Glutamatergic neuron (in vitro differentiated cells): ENCODE measurements around the gene LAMB4. TPM values are rescaled to one million over a fixed set of nuclear protein-coding genes. Genes with fewer than 3 reads are reported as not detected.

ENCODE experiments used
- DNase-seq: peaks from one replicate; pipeline ENCODE4 v3.0.0; 2022
- H3K27ac Mint-ChIP-seq: one replicate; pipeline ENCODE4 v1.8.0; 2020; ENCODE audit warnings: mild to moderate bottlenecking, mixed read lengths, inconsistent platforms; ENCODE audit not compliant: unreplicated experiment
- H3K27me3 Mint-ChIP-seq: one replicate; pipeline ENCODE4 v1.8.0; 2020; ENCODE audit warnings: mild to moderate bottlenecking, moderate library complexity, mixed read lengths, inconsistent platforms; ENCODE audit not compliant: unreplicated experiment
- H3K36me3 Mint-ChIP-seq: one replicate; pipeline ENCODE4 v1.8.0; 2020; ENCODE audit warnings: mild to moderate bottlenecking, mixed read lengths, inconsistent platforms; ENCODE audit not compliant: unreplicated experiment
- H3K4me1 Mint-ChIP-seq: one replicate; pipeline ENCODE4 v1.8.0; 2020; ENCODE audit warnings: mild to moderate bottlenecking, low read depth, mixed read lengths, inconsistent platforms; ENCODE audit not compliant: unreplicated experiment
- H3K4me3 Mint-ChIP-seq: one replicate; pipeline ENCODE4 v1.8.0; 2020; ENCODE audit warnings: mild to moderate bottlenecking, mixed read lengths, inconsistent platforms; ENCODE audit not compliant: unreplicated experiment
- H3K9me3 Mint-ChIP-seq: one replicate; pipeline ENCODE4 v1.8.0; 2020; ENCODE audit warnings: mild to moderate bottlenecking, moderate library complexity, mixed read lengths, inconsistent platforms; ENCODE audit not compliant: unreplicated experiment
- total RNA-seq: library from RNA; stranded (reverse); fragmentation: NEBNext Ultra II Directional; extraction: Animal tissue kit (Norgen Biotek cat#: 25700); gene quantifications from one replicate; pipeline ENCODE4 v1.2.1, GENCODE V29; 2021; ENCODE audit not compliant: unreplicated experiment
- TF ChIP-seq, protein P1 (sequence below): fragments of 200-600 bp; sonication (generic); IDR thresholded peaks from one replicate; pipeline ENCODE4 v1.5.0; 2021; ENCODE audit not compliant: partially characterized antibody, unreplicated experiment

The LAMB4 gene
- total RNA-seq, 1 donor from 2014 or later: not detected

DNA sequence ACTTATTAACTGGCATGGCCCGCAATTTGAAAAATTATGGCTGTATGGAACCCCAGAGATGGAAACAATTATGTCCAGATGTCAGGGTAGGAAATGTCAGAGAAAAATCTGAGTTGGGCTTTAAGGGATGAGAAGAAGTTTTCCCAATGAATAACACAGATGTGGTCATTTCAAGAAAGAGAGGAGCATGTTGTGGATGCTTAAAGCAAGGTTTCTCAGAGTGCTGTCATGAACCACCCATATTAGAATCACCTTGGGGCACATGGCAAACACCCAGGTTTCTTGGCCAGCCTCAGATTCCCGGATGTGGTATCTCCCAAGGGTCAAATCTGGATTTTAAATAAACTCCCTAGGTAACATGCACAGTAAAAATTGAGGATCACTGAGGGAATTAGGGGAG lies 43.6 kb downstream of the LAMB4 start:
- peaks cover 1% of the 10 kb centered on the region for H3K27me3 Mint-ChIP-seq
- H3K4me1 Mint-ChIP-seq: no peaks in the 10 kb centered on the region
- TF ChIP-seq, protein P1, sequence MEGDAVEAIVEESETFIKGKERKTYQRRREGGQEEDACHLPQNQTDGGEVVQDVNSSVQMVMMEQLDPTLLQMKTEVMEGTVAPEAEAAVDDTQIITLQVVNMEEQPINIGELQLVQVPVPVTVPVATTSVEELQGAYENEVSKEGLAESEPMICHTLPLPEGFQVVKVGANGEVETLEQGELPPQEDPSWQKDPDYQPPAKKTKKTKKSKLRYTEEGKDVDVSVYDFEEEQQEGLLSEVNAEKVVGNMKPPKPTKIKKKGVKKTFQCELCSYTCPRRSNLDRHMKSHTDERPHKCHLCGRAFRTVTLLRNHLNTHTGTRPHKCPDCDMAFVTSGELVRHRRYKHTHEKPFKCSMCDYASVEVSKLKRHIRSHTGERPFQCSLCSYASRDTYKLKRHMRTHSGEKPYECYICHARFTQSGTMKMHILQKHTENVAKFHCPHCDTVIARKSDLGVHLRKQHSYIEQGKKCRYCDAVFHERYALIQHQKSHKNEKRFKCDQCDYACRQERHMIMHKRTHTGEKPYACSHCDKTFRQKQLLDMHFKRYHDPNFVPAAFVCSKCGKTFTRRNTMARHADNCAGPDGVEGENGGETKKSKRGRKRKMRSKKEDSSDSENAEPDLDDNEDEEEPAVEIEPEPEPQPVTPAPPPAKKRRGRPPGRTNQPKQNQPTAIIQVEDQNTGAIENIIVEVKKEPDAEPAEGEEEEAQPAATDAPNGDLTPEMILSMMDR: no peak
- no peak overlapping the region for H3K4me3 Mint-ChIP-seq
- no peak for DNase-seq
- H3K36me3 Mint-ChIP-seq: peaks cover 3% of the 10 kb centered on the region
- H3K9me3 Mint-ChIP-seq: peaks cover 2% of the 10 kb centered on the region
- no peak overlapping the region for H3K27ac Mint-ChIP-seq

DNA sequence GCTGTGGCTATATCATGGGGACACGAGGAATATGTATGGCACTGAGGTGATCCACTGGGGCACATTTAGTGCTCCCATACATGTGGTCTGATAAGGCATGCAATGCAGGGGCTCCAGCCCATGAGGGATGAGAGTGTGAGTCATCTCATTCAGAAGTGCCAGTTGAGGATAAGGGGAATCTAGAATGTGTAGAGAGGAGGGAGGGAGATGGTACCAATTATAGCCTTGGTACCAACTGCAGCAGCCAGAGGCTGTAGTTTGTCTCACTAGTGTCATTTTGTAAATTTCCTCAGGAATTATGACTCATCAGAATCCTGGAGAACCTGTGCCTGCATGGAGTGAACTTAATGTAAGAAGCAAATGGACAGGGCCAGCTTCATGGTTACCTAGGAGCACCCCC lies 46.2 kb downstream of the LAMB4 start:
- H3K36me3 Mint-ChIP-seq: peaks cover 8% of the 10 kb centered on the region
- DNase-seq: no peak
- peaks cover 7% of the 10 kb centered on the region for H3K4me1 Mint-ChIP-seq
- no peak overlapping the region for H3K27ac Mint-ChIP-seq
- TF ChIP-seq, protein P1: no peak
- H3K4me3 Mint-ChIP-seq: no peak overlapping the region
- no peaks in the 10 kb centered on the region for H3K27me3 Mint-ChIP-seq
- peaks cover 3% of the 10 kb centered on the region for H3K9me3 Mint-ChIP-seq

DNA sequence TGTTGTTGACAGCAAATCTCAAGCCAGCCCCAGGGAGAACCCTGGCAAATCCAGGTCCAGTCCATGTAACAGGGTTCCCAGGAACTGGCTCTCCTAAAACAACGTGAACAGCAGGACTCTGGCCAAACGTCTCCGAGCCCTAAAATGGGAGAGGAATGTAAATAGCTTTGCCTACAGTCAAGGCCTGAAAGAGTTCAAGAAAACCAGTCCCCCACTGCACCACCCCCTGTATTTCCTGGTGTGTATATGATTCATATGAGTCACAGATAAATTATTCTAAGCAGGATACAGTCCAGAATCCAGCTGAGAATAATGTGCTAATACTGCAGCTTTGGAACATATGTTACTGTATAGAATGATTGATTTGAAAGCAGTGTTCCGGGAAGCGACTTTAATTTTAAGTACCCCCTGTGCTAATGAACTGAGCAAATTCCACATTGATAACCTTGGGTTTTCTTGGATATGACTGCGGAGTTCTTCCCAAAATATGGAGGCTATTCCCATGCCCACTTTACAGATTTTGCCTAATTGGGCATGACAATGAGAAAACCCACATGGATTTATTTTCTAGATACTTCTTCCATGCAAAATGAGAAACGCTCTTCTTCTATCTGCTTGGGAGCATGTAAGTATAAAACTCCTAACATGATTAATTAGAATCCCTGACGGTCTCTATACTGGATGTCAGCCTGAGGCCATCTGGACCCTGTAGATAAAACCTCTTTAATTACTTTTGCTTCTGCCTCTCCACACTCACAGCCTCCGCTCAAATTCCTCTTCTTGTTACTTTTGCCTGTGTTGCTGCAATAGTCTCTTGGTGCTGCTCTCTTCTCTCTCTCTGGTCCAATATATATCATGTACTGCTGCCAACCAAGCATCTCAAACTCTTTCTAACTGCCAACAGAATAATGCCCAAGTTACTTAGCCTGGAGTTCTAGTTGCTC lies 50.2 kb downstream of the LAMB4 start:
- DNase-seq: no peak
- Mint-ChIP-seq H3K9me3 (peaks cover 3% of the 10 kb centered on the region), H3K27me3 (no peaks in the 10 kb centered on the region), H3K4me1 (peaks cover 14% of the 10 kb centered on the region), H3K27ac (no peak overlapping the region), H3K36me3 (peaks cover 8% of the 10 kb centered on the region), H3K4me3 (no peak overlapping the region)
- TF ChIP-seq, protein P1: no peak

DNA sequence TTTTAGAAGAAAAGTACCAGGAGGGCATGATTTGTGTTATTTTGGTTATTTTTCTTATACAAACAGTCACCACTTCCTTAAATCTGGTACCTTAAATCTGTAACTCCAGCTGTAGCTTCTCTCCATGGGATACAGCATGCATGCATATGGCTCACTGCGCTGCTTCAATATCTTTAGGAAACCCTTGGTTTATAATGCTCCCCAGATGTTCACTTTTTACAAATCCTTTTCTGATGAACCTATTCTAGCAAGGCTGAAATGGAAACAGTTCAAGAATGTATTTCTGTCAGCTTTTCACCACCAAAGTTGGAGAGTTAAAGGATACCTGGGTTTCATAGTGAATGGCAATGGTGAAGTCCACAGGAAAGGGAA lies 50.9 kb downstream of the LAMB4 start:
- no peak overlapping the region for H3K4me3 Mint-ChIP-seq
- DNase-seq: no peak
- H3K27me3 Mint-ChIP-seq: no peaks in the 10 kb centered on the region
- H3K4me1 Mint-ChIP-seq: peaks cover 14% of the 10 kb centered on the region
- H3K9me3 Mint-ChIP-seq: peaks cover 3% of the 10 kb centered on the region
- TF ChIP-seq, protein P1: no peak
- H3K27ac Mint-ChIP-seq: no peak overlapping the region
- H3K36me3 Mint-ChIP-seq: peaks cover 8% of the 10 kb centered on the region

DNA sequence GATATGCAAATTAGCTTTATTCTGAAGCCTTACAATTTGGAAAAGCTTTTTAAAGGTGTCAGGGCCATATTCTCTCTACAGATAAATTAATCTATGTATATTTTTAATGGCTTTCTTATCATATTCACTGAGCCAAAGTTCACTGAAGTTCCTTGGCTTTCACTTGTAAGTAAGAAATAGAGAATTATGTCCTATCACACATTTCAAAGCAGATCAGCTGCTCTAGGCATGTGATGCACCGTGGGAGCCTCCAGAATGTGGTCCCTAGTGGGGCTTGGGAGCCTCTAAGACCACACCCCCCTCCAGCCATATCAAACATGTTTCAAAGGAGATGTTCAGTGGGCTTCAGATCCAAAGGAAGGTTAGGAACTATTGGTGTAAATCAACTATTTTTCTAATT lies 51.5 kb downstream of the LAMB4 start:
- no peak for DNase-seq
- Mint-ChIP-seq H3K4me1 (peaks cover 18% of the 10 kb centered on the region), H3K36me3 (peaks cover 8% of the 10 kb centered on the region), H3K9me3 (peaks cover 5% of the 10 kb centered on the region), H3K27me3 (no peaks in the 10 kb centered on the region), H3K27ac (no peak overlapping the region), H3K4me3 (no peak overlapping the region)
- TF ChIP-seq, protein P1: no peak
